HG03066 (cell line): ENCODE data around the gene NUDT13.
A peak's percentile ranks its signal among the peaks of the same experiment; 100 is the strongest.

Experiments used
- ATAC-seq: cut with Tn5 transposase; IDR thresholded peaks from one replicate; pipeline ENCODE4 v1.9.1; 2021; ENCODE audit warnings: low read depth; ENCODE audit not compliant: unreplicated experiment

NUDT13 gene

DNA sequence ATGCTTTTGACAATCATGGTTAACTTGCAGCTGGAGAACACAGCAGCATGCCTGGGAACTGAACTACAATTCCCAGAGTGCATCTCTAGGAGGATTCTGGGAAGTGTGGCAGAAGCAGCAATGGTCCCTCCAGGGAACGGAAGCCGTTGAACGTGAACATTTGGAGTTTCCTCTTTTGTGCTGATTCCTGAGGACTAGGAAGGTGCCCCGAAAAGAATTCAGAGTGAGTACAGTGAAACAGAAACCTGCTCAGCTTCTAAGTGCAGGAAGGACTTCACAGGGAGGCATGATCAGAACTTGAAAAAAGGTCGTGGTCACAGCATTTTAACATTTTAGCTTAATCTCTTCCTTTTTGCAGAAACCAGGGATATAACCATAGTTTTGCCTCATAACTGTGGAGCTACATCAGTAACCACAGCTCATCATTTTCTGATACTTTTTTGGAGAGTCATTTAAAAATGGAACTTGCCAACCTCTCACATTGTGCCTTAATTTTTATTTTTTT lies at the start of gene NUDT13:
NUDT13 (plus strand) TSS at position 111 of the 505 bp plus-strand sequence. CDS start 3,911 bp downstream, outside the sequence.
- peak; percentile 64 for ATAC-seq

DNA sequence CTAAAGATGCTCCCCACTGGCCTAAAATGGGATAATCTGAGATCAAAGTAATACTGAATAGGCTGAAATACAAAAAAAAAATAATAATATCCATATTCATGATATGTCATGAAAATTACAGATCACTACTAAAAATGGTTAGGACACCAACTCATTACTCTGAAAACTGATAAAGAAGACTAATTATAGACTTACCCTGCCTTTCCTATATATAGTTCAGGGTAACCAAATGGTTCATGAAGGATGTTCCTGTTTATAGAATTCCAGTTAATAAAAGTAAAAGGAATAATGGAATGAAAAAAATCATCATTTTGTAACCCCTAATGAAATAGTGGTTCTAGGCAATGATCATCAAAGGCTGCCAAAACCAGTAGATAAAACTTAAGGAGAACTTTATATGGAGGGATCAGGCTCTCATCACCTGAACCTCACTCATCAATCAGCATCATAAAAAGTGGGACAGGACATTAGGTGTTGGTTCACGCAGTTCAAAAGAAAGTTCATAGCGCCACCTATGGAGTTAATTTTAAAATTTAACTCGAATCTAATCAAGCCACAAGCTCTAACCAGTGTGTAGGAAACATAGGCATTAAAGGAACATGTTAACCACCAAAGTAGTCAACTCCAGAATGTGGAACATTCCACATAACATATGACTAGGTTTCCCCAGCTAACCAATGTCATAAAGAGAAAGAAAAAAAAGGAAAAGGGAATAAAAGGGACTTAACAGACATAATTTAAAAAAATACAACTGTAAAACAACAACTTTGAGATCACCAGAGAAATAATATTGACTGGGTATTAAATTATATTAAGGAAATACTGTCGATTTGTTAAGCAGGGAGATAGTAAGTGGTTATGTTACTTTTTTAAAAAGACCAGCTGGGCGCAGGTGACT lies 49.3 kb upstream of the NUDT13 start:
- no peak for ATAC-seq

DNA sequence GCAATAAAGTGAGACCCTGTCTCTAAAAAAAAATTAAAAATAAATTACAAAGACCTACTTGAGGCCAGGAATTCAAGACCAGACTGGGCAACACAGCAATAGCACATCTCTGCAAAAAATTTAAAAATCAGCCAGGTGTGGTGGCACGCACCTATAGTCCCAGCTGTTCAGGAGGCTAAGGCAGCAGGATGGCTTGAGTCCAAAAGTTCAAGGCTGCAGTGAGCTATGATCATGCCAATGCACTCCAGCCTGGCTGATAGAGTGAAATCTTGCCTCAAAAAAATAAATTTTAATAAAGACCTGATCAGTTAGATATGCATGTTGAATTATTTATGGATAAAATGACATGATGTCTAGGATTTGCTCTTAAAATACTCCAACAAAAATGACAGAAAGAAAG lies 48.5 kb upstream of the NUDT13 start:
- ATAC-seq = no peak

DNA sequence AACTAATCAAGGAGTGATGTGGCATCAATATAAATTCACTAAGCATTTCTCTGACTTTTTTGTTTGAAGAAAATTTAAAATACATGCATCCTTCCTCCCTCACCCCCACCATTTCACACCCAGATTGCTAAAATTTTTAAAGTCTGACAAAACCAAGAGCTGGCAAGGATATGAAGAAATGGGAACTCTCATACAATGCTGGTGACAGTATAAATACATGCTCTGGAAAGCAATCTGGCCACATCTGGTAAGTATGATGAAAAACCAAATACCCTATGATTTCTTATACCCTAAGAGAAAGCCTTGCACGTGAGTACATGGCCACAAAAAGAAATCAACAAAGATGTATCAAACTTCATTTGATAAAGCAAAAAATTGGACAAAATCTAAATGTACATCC lies 44.8 kb upstream of the NUDT13 start:
- no peak for ATAC-seq

DNA sequence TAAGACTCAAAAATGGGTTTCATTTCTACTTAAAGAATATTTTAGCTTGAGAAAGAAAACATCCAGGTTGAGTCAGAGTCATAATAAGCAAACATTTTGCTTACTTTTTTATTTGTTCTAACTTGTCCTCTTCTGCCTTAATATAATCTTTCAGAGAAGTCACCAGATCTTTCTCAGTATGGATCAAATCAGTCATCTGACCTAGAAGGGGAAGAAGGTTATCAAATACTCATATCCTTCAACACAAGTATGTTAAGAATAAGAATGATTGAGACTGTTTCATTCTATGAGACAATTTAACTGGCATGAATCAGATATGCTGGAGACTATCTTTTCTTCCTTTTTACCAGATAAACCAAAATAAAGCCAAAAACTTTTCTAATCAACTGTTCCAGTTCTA lies 36.6 kb upstream of the NUDT13 start:
- no peak for ATAC-seq

DNA sequence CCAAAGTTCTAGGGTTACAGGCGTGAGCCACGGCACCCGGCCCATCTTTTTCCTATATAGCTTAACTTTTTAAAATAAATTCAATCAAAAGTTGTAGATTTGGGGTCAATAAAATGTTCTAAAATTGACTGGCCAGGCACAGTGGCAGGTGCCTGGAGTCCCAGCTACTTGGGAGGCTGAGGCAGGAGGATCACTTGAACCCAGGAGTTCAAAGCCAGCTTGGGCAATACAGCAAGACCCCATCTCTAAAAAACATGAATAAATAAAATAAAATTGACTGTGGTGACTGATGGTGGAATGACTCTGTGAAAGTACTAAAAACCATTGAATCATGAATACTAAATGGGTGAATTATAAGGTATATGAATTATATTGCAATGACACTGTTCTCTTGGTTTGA lies 34.4 kb upstream of the NUDT13 start:
- no peak for ATAC-seq

DNA sequence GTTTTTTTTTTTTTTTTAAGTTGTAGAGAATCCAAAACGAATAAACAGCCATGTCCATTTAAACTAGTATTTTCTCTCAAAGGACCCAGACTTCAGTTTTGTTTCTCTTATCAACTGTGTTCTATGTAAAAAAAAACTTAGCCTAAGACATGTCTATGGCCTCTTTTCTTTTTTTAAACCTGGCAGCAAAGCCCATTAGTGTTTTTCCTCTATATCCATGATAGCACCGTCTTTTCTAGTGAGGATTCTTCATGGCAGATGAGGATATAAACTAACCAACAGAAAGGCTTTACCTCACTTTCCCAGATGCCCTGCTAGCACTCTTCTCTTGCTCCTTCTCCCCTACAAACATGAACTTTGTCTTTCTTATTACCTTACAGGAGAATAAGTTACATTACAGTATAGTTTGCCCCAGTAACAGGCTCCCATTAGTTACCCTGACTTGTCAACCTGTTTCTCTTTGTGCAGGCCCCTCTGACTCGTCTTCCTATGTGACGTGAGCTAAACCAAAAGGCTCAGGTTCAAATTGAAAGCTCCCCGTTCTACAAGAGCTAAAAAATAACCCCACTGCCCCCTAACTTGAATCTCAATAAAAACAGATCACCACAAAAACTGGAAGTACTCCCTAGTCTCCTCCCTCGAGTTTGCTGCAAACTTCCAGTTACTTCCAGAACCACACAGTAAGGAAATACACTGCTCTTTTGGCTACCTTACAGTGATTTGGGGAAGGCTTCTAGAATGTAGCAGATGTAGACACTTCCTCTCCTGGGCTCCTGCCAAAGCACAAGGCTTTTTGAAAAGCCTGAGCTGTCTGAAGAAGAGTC lies 33.7 kb upstream of the NUDT13 start:
- ATAC-seq = no peak

DNA sequence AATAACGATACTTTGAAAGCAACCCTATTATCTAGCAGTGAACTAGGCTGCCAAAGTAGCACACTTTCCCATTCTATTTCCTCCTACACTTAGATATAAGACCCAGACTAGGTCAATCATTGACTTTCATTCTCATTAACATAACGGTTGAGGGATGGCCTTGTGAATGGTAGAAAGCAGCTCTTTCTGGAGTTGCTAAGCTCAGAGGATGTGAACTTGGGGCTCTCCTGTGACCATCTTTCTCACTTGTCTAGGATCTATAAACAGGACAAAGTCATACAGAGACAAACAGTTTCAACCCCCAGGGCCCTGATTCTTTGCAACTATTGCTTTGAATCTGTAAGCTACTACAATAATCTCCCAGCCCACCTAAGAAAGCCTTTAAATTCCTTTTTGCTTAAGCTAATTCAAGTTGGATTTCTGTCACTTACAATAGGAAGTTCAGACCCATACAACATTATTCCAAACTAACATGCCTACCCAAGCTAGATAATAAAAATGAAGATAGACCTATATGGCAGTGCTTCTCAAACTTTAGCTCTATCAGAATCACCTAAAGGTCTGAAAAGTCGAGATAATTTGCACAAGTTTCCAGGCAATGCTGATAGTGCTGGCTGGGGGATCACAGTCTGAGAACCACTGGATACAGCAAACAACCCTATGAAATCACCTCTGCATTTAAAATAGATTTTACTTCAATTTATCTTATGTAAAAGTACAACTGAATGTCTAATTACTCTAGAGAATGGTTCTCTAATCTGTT lies 30.3 kb upstream of the NUDT13 start:
- peak; percentile 80 for ATAC-seq

DNA sequence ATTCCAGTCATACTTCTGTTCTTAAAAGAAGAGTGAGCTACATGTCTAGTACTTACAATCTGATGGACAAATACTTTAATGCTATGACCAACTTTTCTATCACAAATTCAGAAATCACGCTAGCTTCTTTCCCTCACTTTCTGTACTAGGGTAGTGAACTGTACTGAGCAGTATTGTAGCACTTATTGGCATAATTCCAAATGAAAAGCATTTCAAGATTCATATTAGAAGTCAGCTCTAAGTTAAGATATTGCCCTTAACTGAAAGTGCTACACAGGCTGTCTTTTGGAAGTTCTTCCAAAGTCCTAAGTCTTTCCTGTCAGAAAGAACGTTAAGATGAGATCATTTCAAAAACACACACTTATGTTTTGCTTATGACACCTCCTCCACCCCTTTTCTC lies 27.0 kb upstream of the NUDT13 start:
- no peak for ATAC-seq

DNA sequence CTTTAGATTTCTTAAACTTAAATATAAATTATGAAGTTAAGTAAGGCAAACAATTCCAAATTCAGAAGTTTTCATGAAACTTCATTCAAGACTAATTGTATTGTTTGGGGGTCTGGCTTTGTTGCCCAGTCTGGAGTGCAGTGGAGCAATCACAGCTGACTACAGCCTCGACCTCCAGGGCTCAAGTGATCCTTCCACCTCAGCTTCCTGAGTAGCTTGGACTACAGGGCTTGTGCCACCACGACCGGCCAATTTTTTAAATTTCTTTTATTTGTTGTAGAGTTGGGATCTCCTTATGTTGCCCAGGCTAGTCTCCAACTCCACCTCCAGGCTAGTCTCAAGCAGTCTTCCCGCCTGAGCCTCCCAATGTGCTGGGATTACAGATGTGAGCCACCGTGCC lies 26.0 kb upstream of the NUDT13 start:
- ATAC-seq = no peak

DNA sequence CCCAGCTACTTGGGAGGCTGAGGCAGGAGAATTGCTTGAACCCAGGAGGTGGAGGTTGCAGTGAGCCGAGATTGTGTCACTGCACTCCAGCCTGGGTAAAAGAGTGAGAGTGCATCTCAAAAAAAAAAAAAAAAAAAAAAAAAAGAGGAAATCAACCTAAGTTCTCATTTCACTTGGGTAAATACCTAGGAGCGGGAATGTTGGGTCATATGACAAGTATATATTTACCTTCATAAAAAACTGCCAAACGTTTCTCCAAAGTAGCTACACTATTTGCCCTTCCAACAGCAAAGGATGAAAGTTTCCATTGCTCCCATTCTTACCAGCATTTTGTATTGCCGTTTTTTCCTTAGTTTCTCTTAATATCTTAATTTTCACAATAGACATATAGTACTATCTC lies 23.4 kb upstream of the NUDT13 start:
- no peak for ATAC-seq

DNA sequence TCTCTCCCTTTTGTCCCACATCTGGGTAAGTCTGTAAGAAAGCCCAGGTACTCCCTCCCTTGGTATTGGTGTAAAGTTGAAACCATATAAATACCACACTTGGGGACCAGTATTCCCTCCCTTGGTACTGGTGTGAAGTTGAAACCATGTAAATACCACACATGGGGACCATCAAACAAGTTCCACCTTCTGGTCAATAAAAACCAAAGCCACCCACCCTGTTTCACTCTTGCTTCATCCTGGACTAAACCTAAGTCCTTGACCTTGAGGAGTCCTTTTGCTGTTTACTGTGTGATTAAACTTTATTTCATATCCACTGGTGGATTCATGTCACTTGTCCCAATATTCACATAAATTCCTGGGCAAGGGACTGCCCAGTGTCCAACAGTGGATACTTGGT lies 22.0 kb upstream of the NUDT13 start:
- no peak for ATAC-seq

DNA sequence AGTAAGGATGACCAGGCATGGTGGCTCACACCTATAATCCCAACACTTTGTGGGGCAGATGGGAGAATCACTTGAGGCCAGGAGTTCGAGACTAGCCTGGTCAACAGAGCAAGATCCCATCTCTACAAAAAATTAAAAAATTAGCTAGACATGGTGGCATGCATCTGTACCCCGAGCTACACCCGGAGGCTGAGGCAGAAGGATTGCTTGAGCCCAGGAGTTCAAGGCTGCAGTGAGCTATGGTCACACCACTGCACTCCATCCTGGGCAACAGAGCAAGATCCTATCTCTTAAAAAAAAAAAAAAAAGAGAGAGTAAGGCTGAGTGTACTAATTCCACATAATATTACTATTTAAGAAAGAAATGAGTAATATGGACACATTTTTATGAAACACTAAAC lies 17.4 kb upstream of the NUDT13 start:
- ATAC-seq = no peak

DNA sequence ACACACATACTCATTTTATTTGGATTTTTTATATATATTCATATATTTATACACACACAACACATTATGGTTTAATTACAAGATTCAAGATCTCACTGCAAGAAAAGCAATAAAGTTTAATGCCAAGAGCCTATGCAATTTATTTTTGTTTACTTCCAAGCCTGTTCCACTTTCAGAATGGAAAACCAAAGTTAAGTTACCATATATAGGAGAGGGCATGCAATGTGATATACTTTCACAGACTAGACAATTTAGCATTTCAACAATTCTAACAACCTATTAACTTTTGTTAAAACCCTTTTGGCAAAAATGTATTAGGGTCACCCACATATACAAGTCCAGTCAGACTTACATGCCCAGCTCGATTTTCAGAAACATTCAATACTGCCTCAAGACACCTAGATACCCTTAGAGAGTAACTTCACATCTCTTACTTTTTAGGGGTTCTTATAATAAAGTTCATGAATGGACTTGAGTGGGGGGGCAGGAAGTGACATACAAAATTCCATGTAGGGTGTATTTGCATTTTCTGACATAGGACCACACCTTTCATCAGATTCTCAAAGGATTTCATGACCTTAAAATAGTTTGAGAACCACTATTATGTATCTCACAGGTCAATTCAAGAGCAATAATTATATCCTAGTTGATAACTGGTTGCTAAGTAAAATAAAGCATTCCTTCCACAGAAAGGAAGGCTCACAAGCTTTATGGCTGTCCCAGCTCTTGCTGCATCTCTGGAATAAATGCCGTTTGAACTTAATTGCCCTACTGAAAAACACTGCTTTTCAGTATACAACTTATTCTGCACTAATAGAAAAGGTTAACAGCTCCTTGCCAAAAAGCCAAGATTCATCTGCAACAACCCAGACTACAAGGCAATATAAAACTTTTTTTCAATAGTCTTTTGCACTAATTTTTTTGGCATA lies 16.1 kb upstream of the NUDT13 start:
- ATAC-seq = no peak

DNA sequence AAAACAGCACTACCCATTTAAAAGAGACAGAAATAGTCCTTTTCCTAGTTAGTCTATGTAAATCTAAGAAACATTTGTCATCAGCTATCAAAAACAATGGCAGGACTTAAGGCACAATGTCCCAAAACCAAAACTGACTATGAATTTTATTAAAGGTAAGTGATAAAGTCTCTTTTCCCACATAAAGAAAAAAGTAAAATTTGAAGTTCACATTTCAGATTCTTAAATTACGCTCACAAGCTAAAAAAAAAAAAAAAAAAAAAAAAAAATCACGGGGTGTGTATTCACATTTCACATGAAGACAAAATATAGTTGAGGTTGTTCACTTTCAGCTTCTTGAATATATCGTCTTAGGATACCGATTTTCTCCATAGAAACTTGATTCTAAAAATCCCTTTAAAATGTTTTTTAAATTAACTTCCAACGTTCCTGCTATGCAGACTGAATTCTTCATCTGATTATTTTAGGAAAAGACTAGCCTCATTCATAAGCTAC lies 15.2 kb upstream of the NUDT13 start:
- no peak for ATAC-seq

DNA sequence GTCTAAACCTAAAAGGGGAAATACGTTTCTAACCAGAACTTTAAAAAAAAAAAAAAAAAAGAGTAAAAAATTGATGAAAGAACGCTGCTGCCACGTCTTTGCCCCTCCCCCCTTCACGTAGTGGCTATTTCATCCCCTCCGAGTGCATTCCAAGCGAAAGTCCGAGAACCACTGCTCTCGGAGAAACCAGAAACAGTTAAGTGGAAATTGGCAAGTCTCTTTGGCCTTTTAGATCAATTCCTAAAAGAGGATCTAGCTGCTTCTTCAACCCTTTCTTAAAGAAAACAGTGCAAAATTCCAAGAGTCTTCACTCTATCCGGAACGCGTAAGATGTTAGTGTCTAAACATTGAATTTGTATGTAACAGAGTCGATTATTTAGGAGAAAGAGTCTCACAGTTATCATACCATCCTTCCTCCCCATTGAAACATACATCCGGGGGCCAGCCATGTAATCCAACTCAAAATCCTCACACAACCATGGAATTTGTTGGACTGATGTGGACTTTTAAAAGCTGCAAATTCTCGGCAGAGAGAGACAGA lies 14.7 kb upstream of the NUDT13 start:
- peak; percentile 3 for ATAC-seq

DNA sequence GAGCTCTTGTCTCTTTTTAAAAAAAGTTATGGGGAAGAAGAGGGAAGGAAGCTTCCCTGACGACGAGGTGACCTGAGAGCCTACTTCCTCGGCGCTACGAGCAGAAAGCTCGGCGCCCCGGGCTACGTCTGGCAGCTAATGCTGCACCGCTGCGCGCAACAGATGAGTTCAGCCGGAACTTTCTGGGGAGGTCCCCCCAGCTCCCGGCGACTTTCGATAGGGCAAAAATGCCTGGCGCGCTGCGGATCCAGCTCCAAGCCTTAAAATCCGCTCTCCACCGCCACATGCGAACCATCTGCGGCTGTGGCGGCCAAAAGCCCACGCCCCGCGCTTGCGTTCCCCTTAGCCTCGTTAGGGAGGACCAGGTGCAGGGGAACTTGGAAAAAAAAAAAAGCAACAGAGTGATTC lies 14.2 kb upstream of the NUDT13 start:
- peak; percentile 28 for ATAC-seq

DNA sequence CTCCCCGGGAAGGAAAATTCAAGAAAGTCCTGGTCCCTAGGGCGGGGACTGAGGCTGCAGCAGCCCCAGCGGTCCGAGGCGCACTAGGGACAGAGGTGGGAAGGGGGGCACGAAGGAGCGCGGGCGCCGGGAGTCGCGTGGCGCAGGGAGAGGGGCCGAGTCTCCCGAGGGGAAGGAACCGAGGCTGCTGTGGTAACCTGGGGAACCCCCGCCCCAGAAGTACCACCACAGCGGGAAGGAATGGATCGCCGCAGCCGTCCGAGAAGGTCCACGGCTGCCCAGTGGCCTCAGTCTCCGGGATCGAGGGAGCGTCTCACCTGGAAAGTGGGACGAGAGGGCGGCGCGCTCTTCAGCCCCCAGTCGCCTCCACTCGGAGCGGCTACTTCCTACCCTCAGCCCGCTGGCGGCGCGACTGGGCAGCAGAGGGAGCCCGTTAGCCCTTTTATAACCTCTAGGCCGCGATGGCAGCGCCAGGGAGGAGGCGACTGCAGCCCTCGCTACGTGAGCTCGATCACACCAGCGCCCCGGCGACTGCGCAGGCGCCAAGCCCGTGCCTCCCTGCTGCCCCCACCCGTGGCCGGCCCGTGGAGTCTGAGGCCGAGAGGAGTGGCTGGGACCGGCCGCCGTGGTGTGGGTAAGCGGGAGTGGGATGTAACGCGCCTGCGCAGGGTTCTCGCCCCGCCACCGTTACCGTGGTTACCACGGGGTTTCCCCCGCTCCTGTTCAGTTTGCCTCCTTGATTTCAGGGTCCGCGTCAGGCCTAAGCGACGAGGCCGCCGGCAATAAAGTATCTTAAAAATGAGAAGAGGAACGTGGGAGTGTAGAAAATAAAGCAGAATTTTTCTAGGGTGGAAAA lies 13.6 kb upstream of the NUDT13 start, which contains the start of gene P4HA1:
P4HA1 (minus strand) TSS at position 418 of the 856 bp plus-strand sequence. CDS start 21,983 bp downstream, outside the sequence.
- ATAC-seq = peak; percentile 79
